Tibial artery (tissue), 4 donors: ENCODE data around the gene LAMA1.
"Not testable (repeated sequence)": the region's sequence is repeated elsewhere in the genome, so short reads cannot be mapped to it uniquely, and the experiment has no call there.

Source experiments
- DNase-seq, 2 donors: peaks; one replicate each; pipeline ENCODE4 v3.0.0-alpha.2; 2019
- H3K27ac ChIP-seq, 2 donors: fragments of 200-600 bp; sonication (generic) in 1 of 2; 1 replicate in 1 of 2; 2 replicates in 1 of 2; pipeline ENCODE4 v1.5.1; 2018 to 2019; ENCODE audit warnings: mild to moderate bottlenecking in 1 of 2
- H3K27me3 ChIP-seq, 2 donors: fragments of 200-600 bp; sonication (generic) in 1 of 2; one replicate each; pipeline versions ENCODE4 v1.5.1 to v1.6.0; 2016 to 2019
- H3K36me3 ChIP-seq, 3 donors: fragments of 200-600 bp; sonication (generic) in 2 of 3; one replicate each; pipeline ENCODE4 v1.5.1; 2016 to 2019; ENCODE audit warnings: mild to moderate bottlenecking in 2 of 3
- H3K4me1 ChIP-seq, 4 donors: fragments of 200-600 bp; sonication (generic) in 2 of 4; 1 replicate in 3 of 4; 2 replicates in 1 of 4; pipeline ENCODE4 v1.5.1; 2016 to 2019
- H3K4me3 ChIP-seq, 2 donors: fragments of 200-600 bp; sonication (generic) in 1 of 2; 1 replicate in 1 of 2; 2 replicates in 1 of 2; pipeline ENCODE4 v1.5.1; 2018 to 2019; ENCODE audit warnings: mild to moderate bottlenecking in 2 of 2
- H3K9me3 ChIP-seq, 3 donors: fragments of 200-600 bp; sonication (generic) in 1 of 3; one replicate each; pipeline ENCODE4 v1.5.1; 2016 to 2019
- CTCF ChIP-seq, 2 experiments: fragments of 200-600 bp in 1 of 2; fragments of 450-650 bp in 1 of 2; IDR thresholded peaks; one replicate each; pipeline ENCODE4 v1.5.1; 2017 to 2019; ENCODE audit warnings: antibody characterized with exemption in 2 of 2, mild to moderate bottlenecking in 1 of 2, moderate library complexity in 1 of 2
- intact Hi-C: fragments of 100-400 bp; cut with DNase I; formaldehyde crosslinking; loops from one replicate; pipeline ENCODE4 v1.15.0; 2023; ENCODE audit warnings: low total_unique reads

Gene LAMA1

GRCh38 chr18:6939972-6940371, 177.6 kb downstream of the LAMA1 start:
- no peak for TF ChIP-seq CTCF (IDR thresholded peaks at IDR 0.05)

GRCh38 chr18:6938403-6938802, 179.2 kb downstream of the LAMA1 start:
- H3K27me3 ChIP-seq, intact Hi-C loops, H3K4me3 ChIP-seq, H3K36me3 ChIP-seq, H3K4me1 ChIP-seq, DNase-seq, H3K9me3 ChIP-seq, H3K27ac ChIP-seq: not testable (repeated sequence)

More at GRCh38 chr18:6939972-6940371, 177.6 kb downstream of the LAMA1 start:
- H3K4me1 ChIP-seq, result no peaks in the 10 kb centered on the region
- no peaks in the 10 kb centered on the region for H3K9me3 ChIP-seq
- no peaks in the 10 kb centered on the region for H3K27me3 ChIP-seq
- intact Hi-C loops, result no loop called here
- DNase-seq, result no peak
- H3K36me3 ChIP-seq, result peaks cover 0 to 5% (median 0%) of the 10 kb centered on the region in 3 donors
- no peak overlapping the region for H3K27ac ChIP-seq
- no peak overlapping the region for H3K4me3 ChIP-seq

- Histone ChIP-seq H3K36me3 (peaks cover 0 to 3% (median 0%) of the 10 kb centered on the region in 3 donors), H3K4me1 (no peaks in the 10 kb centered on the region), H3K27me3 (no peaks in the 10 kb centered on the region), H3K4me3 (no peak overlapping the region), H3K9me3 (no peaks in the 10 kb centered on the region), H3K27ac (no peak overlapping the region)
- intact Hi-C loops, result no loop called here
- no peak for TF ChIP-seq CTCF (IDR thresholded peaks at IDR 0.05)
- DNase-seq, result no peak
Observed at GRCh38 chr18:6938003-6938402, 179.6 kb downstream of the LAMA1 start.

DNA sequence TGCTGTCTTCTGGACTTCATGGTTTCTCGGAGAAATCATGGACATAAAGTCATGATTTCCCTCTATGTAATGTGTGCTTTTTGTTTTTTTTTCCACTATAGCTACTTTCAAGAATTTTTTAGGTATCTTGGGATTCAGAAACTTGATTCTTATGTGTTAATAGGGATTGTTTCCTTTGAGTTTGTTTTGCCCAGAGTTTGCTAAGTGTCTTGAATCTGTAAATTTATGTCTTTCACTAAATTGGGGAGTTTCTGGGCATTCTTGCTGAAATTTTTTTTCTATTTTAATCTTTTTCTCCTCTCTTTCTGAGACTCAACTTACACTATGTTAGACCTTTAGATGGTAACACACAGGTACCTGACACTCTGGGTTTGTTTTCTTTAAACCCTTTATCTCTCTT, 182.7 kb downstream of the LAMA1 start:
- DNase-seq, result no peak
- no peaks in the 10 kb centered on the region for H3K27me3 ChIP-seq
- H3K36me3 ChIP-seq, result no peaks in the 10 kb centered on the region
- intact Hi-C loops, result no loop called here
- H3K4me1 ChIP-seq, result no peaks in the 10 kb centered on the region
- no peak overlapping the region for H3K4me3 ChIP-seq
- TF ChIP-seq CTCF (IDR thresholded peaks at IDR 0.05), result no peak
- H3K9me3 ChIP-seq, result no peaks in the 10 kb centered on the region
- H3K27ac ChIP-seq, result no peak overlapping the region

- intact Hi-C loops, result no loop called here
Observed at GRCh38 chr18:6929370-6930102, 188.1 kb downstream of the LAMA1 start.

More at GRCh38 chr18:6929370-6930102, 188.1 kb downstream of the LAMA1 start:
- no peaks in the 10 kb centered on the region for H3K36me3 ChIP-seq
- H3K27ac ChIP-seq, result no peak overlapping the region
- no peak for TF ChIP-seq CTCF (IDR thresholded peaks at IDR 0.05)
- no peaks in the 10 kb centered on the region for H3K4me1 ChIP-seq
- no peaks in the 10 kb centered on the region for H3K27me3 ChIP-seq
- no peaks in the 10 kb centered on the region for H3K9me3 ChIP-seq
- H3K4me3 ChIP-seq, result no peak overlapping the region
- no peak for DNase-seq
